HG03571 (cell line): ENCODE measurements around the gene CTSE.
A peak's percentile ranks its signal among the peaks of the same experiment; 100 is the strongest.
"Not testable (repeated sequence)": the region's sequence is repeated elsewhere in the genome, so short reads cannot be mapped to it uniquely, and the experiment has no call there.

Experiments
- ATAC-seq: cut with Tn5 transposase; IDR thresholded peaks from one replicate; pipeline ENCODE4 v1.9.1; 2021; ENCODE audit not compliant: unreplicated experiment

CTSE gene

DNA sequence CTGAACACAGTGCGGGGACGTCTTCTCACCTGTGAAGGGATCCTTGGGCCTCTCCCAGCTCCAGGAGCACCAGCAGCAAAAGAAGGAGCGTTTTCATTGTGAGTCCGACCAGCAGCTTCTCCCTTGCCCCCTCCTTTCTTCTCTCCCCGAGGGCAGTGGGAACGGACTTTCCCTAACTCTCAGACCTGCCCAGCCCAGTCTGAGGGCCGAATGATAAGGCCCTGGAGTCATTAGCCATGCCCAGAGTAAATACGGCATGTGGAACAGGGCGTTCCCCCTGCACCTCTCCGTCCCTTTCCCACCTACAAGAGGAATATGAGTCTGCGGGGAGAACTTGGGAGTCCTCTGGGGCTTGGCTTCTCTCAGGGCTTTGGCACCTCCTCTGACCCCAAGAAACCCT is at the start of gene CTSE:
Gene CTSE (minus strand): TSS at position 201 of the 400 bp plus-strand sequence. CDS start 104 bp downstream, at position 97.
- no peak for ATAC-seq

DNA sequence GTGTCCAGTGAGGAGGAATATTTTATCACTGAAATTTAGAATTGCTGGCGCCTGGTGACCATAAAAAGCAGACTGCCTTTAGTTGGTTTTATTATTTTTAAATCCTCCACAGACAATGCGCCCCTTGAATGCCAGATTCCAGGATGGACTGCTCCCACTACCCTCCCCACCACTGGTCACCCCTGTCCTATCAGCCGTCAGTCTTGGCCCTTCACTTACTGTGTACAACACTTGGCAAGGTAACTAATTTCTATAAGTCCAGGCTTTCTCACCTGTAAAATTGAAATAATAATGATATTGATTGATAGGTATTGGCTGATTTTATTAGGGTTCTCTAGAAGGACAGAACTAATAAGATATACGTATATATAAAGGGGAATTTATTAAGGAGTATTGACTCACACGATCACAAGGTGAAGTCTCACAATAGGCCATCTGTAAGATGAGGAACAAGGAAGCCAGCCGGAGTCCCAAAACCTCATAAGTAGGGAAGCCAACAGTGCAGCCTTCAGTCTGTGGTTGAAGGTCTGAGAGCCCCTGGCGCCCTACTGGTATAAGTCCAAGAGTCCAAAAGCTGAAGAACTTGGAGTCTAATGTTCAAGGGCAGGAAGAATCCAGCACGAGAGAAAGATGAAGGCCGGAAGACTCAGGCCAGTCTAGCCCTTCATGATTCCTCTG is 47.1 kb upstream of the CTSE start:
- ATAC-seq: no peak

DNA sequence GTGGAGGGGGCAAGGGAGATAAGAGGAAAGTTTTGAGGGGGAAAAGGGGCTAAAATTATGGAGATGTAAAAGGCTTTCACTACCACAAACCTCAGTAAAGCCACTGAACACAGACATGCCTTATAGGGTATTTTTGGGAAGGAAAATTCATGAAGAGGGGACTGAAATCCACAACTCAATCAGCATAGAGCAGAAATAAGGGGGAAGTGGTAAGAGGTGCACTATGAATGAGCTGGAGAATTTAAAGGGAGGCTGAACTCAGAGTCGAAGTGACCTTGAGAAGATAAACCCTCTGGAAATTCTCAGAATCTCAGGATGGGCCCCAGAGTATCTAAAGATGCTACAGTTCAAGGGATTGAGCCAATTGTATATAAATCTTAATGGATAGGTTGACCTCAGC is 44.6 kb upstream of the CTSE start:
- ATAC-seq: no peak

DNA sequence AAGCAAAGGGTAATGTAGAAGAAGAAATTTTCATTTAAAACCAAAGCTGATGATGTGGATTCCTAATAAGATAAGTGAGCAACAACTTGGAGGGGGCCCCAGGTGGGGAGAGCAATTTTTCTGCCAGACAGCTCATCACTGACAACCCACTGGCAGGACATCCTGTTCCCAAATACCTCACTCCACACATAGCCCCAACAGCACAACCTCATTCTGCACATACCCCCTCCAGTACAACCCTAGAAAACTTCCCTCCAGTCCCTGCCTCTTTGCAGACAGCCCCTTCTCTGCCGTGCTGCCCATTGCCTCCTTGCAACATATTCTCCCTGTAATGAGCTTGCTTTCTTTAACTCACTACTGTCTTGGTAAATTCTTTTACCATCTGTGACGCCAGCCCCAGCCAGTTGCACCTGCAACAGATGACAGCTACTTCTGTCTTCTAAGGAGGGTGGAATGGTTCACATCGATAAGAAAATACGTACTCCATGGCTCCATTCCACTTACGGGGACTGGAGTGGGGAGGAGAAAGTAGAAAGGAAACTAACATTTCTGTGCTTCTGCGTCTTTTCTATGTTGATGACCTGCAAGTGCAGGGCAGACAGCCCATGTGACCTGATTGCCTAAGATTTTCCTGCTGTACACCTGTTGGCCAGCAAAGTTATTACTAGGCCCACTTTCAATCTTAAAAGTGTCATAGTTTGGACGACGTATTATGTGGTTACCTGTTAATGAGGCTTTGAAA is 44.0 kb upstream of the CTSE start:
- ATAC-seq: no peak

DNA sequence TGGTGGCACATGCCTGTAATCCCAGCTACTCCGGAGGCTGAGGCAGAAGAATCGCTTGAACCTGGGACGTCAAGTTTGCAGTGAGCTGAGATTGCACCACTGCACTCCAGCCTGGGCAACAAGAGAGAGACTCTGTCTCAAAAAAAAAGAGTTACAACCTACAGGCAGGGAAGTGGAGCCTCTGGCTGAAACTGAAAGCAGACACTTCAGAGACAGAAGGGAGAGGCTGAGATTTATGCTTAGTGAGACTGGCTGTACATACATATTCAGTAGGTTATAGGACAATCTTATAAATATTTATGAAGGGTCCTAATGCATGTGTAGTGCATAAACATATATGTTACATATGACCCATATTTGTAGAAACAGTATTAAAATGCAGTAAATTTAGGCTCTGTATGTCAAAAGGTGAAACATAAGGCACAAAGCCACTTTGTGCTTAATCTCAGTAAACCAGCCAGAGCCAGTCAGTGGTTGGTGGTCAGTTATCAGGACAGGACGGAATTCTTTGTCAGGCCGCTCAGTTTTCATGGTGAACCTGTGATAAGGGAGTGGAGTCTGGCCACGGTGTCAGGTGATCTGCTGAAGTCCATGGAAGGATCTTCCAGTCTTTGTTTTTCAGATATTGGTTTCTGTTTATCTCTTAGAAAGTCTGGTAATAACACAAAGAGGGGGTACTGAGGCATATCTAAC is 42.9 kb upstream of the CTSE start:
- peak; percentile 64 for ATAC-seq

DNA sequence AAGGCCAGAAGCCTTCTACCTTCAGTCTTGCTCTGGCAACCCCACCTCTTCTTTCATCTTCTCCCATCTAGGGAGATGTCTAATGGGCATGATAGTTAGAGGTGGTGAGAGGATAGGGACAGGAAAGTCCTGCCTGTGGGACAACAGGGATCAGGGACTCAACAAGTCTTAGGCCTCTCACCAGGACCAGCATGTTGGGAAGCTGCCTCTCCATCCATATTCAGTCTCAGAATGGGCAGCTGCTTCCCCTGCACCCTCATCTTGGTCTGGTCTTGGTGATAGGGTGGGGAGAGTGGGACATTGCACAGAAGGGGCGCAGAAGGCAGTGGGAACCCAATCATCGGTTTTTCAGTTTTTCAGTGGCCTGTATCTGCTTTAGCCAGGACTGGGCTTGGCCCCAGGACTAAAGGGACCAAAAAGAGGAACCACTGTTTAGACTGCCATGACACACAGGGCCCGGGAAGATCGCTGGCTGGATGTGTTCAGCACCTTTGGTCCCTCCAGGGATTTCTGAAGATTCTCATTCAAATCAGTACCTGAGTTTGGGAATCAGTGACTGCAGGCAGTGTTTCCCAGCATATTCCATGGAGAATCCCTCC is 42.0 kb upstream of the CTSE start:
- ATAC-seq: no peak

DNA sequence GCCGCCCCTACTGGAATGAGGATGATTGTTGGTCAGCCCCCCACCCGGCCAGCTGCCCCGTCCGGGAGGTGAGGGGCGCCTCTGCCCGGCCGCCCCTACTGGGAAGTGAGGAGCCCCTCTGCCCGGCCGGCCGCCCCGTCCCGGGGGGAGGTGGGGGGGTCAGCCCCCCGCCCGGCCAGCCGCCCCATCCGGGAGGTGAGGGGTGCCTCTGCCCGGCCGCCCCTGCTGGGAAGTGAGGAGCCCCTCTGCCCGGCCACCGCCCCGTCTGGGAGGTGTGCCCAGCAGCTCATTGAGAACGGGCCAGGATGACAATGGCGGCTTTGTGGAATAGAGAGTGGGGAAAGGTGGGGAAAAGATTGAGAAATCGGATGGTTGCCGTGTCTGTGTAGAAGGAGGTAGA is 40.8 kb upstream of the CTSE start:
- ATAC-seq: not testable (repeated sequence)

DNA sequence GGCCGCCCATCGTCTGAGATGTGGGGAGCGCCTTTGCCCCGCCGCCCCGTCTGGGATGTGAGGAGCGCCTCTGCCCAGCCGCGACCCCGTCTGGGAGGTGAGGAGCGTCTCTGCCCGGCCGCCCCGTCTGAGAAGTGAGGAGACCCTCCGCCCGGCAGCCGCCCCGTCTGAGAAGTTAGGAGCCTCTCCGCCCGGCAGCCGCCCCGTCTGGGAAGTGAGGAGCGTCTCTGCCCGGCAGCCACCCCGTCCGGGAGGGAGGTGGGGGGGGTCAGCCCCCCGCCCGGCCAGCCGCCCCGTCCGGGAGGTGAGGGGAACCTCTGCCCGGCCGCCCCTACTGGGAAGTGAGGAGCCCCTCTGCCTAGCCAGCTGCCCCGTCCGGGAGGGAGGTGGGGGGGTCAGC is 40.3 kb upstream of the CTSE start:
- ATAC-seq: not testable (repeated sequence)

DNA sequence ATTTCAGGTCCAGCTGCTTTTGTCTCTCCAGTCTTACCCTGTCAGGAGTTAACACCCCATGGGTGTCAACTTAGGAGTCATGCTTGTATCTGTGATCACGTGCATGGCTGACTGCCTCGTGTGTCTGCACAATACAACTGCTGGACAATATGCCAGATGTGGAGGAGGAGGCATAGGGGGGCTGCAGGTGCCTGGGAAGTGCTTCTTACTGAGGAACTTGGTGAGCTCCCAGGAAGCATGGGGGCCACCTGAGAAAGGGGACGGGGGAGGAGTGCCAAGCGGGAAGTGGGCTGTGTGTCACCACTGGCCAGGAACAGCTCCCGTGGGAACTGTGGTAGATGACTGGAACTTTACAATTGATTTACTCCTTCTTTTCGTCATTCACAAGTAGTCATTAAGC is 38.8 kb upstream of the CTSE start:
- ATAC-seq: no peak

DNA sequence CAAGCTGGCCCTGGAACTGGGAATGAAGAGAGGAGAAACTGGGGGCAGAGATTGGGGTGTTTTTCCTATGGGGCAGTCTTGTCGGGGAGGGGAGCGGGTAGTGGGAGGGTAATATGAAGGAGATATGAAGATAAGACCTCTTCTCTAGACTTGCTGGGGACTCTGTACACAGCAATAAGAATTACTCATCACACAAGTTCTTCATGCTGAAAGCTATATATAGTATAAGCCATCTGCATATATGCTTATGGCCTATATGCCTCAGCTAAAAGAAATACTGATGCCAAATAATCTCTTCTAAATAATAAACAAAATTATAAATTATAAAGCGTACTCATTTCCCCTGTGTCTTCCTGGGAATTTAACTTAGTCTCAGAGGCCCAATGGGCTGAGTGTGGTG is 37.1 kb upstream of the CTSE start:
- no peak for ATAC-seq

DNA sequence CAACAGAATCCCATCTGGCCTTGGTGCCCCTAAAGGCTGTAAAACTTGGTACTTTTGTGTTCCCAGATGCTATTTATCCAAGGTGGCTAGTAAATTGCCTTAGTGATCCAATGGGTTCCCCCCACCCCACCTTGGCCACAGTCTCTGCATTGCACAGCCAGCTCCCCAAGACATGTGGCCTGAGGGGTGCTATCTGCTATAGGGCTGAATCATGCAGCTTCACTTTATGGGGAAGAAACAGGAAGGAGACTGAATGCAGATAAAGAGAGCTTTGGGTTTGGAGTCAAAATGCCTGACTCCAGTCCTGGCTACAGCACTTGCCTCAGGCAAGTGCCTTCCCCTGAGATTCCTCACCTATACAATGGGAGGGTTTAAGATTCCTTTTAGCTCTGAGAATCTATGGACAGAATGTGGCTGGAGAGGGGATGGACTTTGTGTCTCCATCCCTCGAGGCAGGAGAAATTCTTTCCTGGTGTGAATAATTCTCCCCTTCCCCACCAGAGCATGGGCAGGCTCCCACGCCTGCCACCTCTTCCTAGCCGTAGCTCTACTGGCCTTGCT is 35.7 kb upstream of the CTSE start:
- no peak for ATAC-seq

DNA sequence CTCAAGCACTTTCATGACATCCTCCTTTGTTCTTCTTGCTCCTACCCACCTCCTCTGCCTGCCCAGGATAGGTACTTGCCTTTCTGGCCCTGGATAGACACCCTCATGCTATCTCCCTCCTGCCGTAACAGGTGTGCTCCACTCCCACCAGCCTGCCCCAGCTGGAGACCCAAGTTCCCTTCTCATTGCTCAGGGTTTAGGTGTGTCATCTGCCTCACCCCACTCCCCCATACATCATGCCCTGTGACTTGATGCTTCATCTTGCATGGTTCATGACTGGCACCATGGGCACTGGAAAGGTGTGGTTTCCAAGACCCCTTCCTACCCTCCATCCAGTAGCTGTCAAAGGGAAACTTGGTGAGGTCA is 35.2 kb upstream of the CTSE start:
- ATAC-seq: no peak

DNA sequence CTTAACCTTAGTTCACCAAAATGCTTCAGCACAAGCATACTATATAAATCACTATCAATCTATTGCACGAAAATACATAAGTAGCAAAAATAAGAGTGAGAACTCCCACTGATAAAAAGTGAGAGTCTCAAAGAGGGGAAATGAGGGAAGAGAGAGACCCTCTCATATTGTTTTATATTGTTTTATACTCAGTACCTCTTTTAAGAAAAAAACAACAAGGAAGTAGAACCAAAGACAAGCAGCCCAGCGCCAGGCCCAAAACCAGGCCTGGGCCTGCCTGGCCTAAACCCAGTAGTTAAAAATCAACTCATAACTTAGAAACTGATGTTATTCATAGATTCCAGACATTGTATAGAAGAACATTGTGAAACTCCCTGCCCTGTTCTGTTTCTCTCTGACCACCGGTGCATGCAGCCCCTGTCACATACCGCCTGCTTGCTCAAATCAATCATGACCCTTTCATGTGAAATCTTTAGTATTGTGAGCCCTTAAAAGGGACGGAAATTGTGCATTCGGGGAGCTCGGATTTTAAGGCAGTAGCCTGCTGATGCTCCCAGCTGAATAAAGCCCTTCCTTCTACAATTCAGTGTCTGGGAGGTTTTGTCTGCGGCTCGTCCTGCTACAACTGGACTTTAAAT is 34.7 kb upstream of the CTSE start:
- ATAC-seq: not testable (repeated sequence)

DNA sequence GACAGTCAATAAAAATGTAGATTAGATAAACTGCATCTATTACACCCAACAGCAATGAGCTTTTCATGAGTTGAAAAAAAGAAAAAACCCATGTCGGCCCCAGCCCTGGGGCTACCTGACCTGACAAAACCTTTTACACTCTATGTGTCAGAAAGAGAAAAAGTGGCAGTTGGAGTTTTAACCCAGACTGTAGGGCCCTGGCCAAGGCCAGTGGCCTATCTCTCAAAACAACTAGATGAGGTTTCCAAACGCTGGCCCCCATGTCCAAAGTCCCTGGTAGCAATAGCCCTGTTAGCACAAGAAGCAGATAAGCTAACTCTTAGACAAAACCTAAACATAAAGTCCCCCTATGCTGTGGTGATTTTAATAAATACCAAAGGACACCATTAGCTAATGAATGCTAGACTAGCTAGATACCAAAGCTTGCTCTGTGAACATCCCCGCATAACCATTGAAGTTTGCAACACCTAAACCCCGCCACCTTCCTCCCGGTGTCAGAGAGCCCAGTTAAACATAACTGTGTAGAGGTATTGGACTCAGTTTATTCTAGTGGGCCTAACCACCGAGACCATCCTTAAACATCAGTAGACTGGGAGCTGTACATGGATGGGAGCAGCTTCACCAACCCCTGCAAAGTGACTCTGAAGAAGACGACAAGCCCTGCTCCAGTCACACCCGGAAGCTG is 32.1 kb upstream of the CTSE start:
- ATAC-seq: not testable (repeated sequence)

DNA sequence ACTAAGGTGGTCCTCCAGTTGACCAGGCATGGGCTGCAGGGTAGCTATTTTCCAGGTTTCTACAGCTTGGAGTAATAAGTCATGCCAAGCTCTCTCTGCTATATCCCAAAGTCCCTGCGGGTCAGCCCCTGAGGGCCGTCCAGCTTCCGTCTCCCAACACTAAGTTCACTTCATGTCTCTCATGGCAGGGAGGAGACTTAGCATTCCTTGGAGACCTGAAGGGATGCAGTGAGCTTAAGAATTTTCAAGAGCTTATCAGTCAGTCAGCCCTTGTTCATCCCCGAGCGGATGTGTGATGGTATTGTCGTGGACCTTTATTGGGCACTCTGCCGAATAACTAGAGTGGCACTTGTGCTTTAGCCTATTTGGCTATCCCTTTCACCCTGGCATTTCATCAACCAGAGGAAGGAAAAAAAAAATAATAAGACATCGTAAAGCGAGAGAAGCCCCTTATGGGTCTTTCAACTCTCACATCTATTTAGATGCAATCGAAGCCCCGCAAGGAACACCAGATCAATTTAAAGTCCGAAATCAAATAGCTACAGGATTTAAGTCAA is 31.5 kb upstream of the CTSE start:
- ATAC-seq: not testable (repeated sequence)

DNA sequence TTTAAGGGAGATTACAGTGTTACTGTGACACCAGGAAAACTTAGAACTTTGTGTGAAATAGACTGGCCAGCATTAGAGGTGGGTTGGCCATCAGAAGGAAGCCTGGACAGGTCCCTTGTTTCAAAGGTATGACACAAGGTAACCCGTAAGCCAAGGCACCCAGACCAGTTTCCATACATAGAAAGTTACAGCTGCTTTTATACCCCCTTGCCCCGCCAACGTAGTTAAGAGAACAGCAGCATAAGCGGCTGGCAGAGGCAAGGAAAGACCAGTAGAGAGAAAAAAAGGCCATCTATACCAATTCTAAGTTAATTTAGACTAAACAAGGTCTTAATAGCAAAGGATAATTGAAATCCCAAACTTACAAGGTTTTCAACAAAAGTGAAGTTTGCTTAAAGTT is 29.9 kb upstream of the CTSE start:
- ATAC-seq: not testable (repeated sequence)

DNA sequence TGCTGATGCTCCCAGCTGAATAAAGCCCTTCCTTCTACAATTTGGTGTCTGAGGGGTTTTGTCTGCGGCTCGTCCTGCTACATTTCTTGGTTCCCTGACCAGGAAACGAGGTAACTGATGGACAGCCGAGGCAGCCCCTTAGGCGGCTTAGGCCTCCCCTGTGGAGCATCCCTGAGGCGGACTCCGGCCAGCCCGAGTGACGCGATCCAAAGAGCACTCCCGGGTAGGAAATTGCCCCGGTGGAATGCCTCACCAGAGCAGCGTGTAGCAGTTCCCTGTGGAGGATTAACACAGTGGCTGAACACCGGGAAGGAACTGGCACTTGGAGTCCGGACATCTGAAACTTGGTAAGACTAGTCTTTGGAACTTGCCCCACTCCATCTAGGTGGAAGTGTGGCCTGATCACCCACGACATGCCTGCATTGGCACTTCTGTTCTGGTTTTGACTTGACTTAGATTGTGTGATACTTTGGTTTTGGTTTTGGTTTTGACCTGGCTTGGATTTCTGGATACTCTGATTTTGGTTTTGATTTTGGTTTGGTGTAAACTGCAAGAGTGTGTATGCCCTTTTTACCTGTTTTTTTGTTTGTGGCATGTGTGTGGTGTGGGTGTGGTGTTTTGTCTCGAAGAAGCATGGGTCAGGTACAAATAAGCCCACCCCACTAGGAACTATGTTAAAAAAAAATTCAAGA is 29.4 kb upstream of the CTSE start, which contains the start of gene RHEX:
Gene RHEX (plus strand): TSS at position 255 of the 692 bp plus-strand sequence. CDS start 44,656 bp downstream, outside the sequence.
- ATAC-seq: not testable (repeated sequence)

DNA sequence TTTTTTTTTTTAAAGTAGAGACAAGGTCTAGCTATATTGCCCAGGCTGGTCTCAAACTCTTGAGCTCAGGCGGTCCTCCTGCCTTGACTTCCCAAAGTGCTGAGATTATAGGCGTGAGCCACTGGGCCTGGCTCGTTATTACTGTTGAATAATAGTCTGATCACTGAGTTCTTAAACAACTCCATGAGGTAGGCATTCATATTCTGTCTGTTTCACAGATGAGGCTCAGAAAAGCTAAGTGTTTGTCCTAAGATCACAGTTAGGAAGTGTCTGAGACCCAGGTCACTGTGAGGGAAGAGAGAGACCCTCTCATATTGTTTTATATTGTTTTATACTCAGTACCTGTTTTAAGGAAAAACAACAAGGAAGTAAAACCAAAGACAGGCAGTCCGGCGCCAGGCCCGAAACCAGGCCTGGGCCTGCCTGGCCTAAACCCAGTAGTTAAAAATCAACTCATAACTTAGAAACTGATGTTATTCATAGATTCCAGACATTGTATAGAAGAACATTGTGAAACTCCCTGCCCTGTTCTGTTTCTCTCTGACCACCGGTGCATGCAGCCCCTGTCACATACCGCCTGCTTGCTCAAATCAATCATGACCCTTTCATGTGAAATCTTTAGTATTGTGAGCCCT is 28.7 kb upstream of the CTSE start:
- not testable (repeated sequence) for ATAC-seq
